Activated CD4-positive, CD25-positive, alpha-beta regulatory T cell (primary cell): Measurements from ENCODE around the gene ROCK1.

Experiments used
- DNase-seq, 4 experiments: peaks; one replicate each; lab custom pipeline; 2025; lab: John Stamatoyannopoulos, UW

The ROCK1 gene

DNA sequence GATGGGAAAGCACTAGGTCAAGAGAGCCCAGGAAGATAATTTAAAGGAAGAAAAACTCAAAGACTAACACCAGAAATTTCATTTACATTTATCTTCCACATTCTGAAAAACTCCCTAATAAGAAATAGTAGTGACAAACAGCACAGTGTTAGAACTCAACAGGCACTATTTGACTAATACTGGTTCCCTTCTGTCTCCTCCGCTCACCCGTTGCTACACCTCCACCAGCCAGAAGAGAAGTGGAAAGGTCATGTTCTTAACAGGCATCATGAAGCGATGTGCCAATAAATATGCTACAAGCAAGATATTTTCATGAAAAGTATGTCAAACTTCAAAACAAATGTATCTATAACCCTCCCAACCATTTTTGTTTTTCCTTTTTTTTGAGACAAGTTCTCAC, 5.7 kb downstream of the ROCK1 start:
- no peak for DNase-seq

DNA sequence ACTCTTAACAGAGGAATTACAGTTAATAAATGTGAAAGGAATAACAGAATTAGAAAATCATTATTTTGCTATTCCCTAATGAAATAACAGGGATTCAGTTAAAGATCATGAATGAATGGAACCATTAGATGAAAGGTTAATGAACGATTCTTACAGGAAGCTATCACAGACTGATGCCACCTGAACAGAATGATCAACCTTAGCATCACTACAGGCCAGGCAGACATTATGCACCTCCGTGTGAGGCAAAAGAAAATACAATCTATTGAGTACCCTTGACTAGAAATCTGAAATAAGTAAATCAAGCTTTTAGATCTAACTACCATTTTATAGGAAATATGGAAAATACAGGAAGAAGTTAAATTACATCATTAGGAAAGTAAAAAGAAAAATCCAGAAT, 10.4 kb downstream of the ROCK1 start:
- DNase-seq, result no peak

DNA sequence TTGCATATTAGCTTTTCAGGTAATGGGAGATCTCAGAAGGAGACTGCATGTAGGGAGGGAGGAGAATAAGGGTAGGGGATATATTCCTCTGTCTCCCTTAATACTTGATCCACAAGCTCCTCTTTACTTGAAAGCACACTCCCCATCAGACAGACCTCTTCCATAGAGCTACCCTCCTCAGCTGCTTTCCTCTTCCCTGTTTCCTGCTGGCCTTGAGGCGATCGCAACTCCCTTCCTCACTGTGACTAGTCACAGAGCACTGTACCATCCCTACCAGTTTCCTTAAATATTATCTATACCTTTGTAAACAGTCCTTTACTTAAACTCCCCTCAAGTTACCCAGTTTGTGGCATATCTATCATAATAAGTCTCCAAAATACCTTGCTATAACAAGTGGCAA, 10.9 kb downstream of the ROCK1 start:
- DNase-seq, result no peak

DNA sequence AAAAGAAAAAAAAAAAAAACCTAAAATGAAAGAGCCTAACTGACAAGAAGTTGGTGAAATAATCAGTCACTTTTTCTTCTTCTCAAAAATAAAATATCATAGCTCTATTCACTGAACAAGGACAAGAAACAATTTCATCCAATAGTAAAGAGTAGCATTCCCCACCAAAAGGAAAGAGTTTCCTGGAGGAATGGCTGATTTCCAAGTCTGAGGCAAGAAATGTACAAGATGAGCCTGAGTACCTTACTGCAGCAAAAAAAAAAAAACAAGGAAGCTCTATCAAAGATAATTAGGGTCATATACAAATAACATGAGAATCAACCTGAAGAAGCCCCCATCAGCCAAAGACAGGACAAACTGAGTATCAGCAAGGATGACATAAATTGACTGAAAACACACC, 11.5 kb downstream of the ROCK1 start:
- DNase-seq, result no peak

DNA sequence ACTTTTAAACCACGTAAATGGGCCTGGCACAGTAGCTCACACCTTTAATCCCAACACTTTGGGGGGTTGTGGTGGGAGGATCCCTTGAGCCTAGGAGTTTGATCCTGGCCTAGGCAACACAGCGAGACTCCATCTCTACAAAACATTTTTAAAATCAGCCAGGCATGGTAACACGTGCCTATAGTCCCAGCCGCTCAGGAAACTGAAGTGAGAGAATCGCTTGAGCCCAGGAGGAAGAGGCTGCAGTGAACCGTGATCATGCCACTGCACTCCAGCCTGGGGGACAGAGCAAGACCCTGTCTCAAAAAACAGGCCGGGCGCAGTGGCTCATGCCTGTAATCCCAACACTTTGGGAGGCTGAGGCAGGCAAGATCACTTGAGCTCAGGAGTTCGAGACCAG, 12.2 kb downstream of the ROCK1 start:
- DNase-seq, result no peak

DNA sequence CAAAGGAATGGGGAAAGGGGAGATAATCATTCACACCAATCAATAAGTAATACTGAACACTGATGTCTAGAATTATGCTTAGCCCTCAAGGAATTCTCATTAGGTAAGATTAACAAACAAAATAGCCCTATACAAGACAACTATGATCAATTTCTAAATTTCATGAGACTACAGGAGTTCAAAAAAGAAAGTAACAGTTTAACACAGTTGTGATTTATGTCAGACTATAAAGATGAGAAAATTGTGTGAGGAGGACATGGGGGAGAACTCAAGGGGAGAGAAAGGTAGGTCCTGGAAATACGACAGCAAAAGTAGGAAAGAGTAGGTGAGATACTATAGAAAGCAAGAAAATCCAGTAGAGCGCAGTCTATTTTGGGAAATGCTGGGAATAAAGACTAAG, 14.9 kb downstream of the ROCK1 start:
- no peak for DNase-seq

DNA sequence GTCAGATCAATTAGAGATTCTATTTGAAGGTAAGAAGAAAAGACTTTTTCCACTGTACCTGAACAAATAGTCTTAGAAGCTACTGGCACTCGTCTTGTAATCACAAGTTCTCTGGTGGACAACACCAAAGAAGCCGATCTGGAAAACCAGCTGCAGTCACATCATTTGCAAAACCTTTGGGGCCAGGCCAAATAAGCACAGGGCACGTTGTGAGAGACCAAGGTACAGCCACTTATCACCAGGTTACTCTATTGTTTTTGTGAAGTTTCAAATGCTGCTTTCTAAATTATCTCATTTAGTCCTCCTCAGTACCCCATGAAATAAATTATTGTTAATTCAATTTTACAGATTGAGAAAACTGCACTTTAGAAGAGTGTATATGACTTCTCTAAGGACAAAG, 18.5 kb downstream of the ROCK1 start:
- DNase-seq, result no peak

DNA sequence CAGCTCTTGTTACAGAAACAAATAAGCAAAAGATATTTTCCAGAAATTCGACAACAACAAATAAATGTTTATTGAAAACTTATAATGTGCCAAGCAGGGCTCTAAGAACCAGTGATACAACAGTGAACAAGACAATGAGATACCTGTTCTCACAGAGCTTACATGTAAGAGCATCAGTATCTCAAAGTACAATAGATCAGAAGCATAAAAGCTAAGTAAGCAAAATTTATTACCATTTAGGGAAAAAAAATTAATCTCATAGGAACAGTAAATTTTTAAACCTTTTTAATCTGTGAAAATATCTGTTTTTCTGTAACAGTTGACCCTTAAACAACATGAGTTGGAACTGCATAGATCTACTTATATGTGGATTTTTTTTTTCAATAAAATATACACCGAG, 20.9 kb downstream of the ROCK1 start:
- no peak for DNase-seq

DNA sequence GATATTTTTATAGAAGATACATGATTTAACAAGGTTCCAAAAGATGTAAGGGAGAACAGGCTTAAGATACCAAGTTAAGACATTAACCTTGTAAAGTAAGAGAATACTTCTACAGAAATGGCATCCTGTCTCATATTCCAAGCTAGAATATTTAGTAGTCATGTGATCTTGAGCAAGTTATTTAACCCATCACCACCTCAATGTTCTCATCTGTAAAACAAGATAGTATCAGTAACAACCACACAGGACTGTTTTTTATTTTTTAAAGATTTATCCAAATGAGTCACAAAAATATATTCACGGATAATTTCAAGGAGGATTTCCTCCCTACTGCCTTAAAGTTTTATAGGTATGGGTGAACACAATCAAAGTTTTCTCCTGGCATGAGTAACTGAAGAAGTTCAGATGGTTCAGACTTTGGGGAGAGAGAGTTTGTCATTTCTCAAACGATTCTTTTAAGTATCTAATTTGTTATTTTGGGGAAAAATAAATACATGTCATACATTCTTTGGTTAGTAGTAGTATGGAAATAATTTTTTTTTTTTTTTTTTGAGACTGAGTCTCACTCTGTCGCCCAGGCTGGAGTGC, 25.9 kb downstream of the ROCK1 start:
- DNase-seq, result no peak

DNA sequence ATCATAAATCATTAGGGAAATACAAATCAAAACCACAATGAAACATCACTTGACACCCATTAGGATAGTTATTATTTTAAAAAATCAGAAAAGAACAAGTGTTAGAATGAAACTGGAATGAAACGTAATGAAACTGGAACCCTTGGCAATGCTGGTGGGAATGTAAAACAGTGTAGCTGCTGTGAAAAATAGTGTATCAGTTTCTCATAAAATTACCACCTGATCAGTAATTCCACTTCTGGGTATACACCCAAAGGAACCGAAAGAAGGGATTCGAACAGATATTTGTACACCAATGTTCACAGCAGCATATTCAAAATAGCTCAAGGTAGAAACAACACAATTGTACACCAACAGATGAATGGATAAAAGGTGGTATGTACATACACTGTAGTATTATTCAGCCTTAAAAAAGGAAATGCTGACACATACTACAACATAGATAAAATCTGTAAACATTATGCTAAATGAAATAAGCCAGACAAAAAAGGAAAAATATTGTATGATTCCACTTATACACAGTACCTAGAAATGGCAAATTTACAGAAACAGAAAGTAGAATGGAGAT, 27.0 kb downstream of the ROCK1 start:
- no peak for DNase-seq

DNA sequence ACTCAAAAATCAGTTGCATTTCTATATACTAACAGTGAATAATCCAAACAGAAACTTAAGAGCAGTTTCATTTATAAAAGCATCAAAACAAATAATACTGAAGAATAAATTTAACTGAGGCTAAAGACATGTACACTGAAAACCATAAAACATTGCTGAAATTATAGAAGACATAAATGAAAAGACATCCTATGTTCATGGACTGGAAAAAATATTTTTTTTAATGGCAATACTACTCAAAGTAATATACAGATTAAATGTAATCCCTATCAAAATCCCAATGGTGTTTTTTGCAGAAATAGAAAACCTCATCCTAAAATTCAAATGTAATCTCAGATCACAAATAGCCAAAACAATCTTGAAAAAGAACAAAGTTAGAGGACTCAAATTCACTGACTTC, 28.6 kb downstream of the ROCK1 start:
- no peak for DNase-seq

DNA sequence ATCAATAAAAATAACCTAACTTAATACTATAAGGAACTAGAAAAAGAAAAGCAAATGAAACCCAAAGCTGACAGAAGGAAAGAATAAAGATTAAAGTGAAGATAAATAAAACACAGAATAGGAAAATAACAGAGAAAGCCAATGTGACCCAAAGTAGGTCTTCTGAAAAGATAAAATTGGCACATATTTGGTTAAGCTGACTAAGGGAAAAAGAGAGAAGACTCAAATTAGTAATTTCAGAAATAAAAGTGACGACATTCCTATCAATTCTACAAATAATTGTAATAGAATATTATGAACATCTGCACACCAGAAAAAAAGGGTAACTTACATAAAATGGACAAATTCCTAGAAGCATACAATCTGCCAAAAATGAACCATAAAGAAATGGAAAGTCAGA, 30.2 kb downstream of the ROCK1 start:
- no peak for DNase-seq

DNA sequence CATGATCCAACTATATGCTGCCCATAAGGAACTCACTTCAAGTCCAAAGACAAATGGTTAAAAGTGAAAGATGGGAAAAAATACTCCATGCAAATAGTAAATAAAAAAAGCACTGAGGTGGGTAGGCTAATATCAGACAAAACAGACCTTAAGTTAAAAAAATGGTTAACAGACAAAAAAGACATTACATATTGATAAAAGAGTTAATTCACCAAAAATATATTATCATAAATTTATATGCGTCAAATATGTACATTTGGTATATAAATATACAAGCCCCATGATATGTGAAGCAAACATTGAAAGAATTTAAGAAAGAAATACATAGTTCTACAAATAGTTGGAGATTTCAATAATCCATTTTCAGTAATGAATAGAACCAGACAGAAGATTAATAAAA, 31.0 kb downstream of the ROCK1 start:
- no peak for DNase-seq

DNA sequence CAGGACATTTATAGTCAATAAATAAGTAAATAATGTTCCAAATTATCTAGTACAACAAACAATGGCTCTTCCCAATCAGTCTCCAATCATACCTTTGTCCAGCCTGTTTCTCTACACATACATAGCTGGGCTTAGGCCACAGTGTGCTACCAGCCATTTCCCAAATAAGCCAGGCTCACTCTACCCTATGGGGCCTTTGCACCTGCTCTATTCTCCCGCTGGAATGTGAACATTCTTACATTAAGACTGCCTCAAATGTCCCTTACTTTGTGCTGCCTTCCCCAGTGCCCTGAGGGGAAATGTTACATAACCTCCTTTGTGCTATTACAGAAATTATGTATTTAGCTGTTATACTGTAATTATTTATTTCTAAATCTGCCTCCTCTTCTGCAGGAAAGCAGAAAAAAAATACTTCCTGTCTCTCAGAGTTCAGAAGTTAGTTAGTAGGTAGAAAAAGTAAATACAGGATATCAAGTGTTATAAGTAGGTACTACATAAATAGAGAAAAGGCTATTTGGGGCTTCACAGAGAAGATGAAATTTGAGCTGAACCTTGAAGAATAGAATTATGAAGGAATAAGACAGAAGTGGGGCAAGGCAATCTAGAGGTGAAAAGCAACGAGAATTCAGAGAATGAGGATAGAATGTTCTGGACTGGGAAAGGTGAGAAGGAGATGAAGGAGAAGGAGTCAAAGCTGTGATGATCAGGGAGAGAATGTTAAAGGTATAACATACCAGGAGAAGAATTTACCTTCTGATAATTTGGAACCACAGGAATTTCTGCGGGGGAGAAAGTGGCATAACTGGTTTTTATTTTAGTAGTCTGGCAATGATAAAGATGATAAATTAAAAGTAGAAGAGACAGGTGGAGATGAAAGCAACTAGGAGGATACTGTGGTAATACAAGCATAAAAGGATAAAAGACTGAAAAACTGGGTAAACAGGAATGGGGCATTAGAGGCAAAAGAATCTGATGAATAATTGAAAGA, 37.0 kb downstream of the ROCK1 start:
- no peak for DNase-seq

DNA sequence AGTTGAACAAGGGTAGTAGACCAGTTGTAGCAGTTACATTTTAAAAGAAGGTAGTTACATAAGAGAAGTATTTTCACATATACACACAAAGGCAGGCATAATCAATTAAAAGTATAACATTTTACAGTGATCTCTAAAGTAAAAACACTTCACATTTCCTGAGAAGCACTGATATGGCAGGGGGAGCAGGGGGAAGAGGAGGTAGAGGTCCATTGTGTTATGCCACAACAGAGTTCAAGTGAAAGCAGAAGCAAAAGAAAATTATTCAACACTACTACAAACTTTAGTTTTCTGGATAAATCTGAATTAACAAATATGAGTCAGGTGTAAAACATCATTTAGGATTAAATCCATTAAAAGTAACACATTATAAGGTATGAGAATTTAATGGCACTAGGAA, 38.4 kb downstream of the ROCK1 start:
- DNase-seq, result no peak

DNA sequence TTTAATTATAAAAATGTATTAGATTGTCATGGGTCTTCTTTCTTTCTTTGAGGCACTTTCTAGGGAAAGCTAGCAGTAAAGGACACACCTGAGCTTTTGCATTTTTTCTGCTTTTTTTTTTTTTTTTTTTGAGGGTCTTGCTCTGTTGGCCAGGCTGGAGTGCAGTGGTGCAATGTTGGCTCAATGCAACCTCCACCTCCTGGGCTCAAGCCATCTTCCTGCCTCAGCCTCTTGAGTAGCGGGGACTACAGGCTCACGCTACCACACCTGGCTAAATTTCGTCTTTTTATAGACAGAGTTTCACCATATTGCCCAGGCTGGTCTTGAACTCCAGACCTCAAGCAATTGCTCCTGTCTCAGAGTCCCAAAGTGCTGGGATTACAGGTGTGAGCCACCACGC, 40.5 kb downstream of the ROCK1 start:
- DNase-seq, result no peak

DNA sequence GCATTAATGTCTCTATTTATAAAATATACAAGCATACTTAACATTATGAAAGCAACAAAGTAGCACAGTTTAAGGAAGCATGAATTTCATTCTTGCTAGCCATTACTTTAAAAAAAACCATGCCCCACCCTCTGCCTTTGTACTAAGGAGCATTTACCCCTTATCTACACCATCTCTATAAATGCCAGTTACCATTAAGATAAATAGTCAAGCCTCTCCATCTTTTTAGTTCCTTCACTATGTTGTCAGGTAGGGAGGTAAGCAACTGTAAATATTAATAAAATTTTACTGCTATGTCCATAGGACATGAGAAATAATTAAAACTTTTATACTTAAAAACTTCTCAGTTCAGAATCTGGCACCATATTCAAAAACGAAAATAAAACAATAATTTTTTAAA, 42.1 kb downstream of the ROCK1 start:
- DNase-seq, result no peak

DNA sequence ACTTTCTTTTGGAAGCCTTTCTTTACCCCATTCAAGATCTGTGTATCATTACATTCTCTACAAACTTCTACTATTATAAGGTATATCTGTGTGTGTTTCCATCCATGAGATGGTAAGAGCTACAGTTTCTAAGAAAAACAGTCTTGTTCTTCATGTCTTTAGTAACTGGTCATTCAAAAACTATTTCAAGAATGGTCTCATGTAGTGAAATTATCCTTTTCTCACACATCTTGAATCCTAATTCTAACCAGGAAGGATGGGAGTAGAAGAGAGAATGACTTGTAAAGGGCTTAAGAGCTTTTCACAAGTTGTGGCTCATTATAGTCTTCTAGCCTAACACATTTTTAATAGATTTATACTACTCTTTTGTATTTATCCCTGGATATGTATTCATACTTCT, 47.3 kb downstream of the ROCK1 start:
- no peak for DNase-seq

DNA sequence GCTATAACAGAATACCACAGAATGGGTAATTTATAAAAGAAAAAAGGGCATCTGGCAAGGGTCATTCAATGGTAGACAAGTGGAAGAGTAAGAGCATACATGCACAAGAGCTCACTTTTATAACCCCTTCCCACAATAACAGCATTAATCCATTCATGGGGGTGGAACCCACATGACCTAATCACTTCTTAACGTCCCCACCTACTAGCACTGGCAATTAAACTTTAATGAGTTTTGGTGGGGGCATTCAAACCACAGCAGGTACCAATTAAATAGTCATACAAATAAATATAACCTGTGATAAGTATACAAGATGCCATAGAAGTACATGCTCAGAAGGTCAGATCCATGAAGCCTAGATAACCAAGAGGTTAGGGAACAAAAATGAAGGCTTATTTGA, 48.6 kb downstream of the ROCK1 start:
- DNase-seq, result no peak

DNA sequence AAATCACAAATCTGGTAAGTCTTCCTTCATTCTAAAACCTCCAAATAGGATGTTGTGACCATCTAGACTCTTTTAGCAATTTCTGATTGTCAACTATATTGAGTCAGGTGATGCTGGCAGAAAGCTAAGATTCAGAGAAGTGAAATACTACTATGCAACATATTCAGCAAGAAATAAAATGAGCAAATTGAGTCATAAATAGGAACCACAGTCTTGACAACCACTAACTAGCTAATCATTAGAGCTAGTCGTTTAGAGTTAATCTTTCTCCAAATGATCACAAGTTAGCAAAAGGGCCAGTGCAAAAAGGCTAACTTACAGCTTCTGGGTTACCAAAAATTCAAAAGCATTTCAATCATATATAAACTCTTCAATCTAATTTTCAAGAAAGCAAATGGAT, 54.5 kb downstream of the ROCK1 start:
- no peak for DNase-seq

DNA sequence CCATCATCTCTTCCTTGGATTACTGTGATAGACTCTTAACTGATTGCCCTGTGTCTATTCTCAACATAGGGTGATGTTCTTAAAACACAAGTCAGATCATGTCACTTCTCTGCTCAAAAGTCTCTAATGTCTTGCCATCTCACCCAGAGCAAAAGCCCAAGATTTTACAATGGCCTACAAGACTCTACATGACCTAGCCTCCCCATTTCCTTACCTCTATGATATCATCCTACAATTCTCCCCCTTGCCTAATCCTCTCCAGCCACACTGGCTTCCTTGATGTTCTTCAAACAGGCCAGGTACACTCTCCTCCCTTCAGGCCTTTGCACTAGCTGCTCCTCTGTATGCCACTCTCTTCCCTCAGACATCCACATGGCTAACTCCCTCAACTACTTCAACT, 55.1 kb downstream of the ROCK1 start:
- no peak for DNase-seq

DNA sequence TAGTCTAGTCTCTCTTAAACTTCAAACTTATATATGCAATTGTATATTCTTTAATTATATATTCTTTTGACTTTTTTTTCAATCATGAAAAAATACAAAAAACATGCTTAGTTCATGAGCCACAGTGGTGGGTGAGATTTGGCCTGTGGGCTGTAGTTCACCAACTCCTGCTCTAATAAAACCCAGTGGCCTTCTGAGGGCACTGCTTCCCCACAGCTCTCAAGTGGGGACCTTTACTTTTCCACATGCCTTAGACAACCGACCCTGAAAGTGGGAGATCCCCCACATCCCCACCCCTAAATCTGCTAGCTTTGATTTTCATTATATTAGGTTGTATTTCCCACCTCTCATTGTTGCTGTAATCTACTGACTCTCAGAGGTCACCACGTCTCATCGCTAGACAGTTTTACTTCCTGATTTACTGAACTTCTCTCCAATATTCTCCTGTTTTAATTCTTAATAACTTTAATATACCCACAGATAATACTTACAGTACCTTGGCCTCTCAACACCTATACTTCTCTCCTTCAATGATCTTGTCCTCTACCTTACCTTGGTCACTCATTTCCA, 57.3 kb downstream of the ROCK1 start:
- DNase-seq, result no peak

DNA sequence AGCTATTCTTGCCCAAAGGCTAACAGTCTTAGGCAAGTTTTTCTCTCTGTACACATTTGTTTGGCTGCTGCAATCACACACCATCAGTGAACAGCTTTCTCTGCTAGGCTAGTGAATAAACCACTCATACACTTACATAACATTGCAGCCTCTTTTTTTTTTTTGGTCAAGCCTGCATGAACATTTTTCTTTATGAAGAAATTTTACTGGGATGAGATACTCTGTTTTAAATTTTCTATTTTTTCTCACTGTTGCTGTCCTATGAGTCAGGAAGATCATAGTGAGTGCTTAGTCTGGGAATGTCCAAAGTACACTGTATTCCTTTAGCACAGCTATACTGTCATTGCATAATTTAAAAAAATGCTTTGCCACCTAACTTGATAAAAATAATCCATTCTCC, 58.5 kb downstream of the ROCK1 start:
- no peak for DNase-seq
